Measurements from ENCODE around the gene NBAS. TPM values are rescaled to one million over a fixed set of nuclear protein-coding genes. Genes with fewer than 3 reads are reported as not detected.

The NBAS gene
- total and polyA plus RNA-seq, 2 donors (not counting 3 experiments of a cell fraction or from before 2014, with no cell fraction given): 29.4 to 43.0 TPM

DNA sequence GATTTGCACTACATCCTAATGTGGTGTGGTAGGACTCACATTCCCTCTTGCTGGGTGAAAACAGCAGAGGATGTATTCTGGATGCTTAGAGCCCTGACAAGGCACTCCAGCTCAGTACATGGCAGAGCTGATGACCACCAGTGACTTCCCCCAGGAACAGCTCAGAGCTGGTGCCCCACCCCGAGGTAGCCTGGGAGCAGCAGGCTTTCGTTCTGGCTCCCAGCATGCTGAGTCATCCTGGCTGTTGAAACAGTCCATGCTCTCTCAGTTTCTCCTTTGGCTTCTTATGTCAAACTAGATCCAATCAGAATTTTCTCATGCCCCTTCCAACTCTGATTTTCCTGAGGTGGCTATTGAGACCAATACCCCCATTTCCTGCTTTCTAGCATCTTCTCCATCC is 438.2 kb downstream of the NBAS start:
- H3K27me3 ChIP-seq (ENCODE audit: control insufficient read depth in 2 of 2, insufficient read depth in 2 of 2, low read length in 2 of 2): no peaks in the 10 kb centered on the region
- no peak overlapping the region for H3K9ac ChIP-seq (replicated peaks; ENCODE audit: extremely low read depth, insufficient read depth, low read length)
- H3K4me1 ChIP-seq (ENCODE audit: control insufficient read depth, extremely low read depth, insufficient read depth, low read length): no peaks in the 10 kb centered on the region
- H2AFZ ChIP-seq (ENCODE audit: low read depth, low read length): no peak overlapping the region
- no peak for TF ChIP-seq EZH2 (IDR thresholded peaks at IDR 0.05; ENCODE audit: borderline replicate concordance, low read depth, low read length, severe bottlenecking)
- TF ChIP-seq MYC (IDR thresholded peaks at IDR 0.05; ENCODE audit: low read depth, low read length): no peak
- TF ChIP-seq, protein P1, sequence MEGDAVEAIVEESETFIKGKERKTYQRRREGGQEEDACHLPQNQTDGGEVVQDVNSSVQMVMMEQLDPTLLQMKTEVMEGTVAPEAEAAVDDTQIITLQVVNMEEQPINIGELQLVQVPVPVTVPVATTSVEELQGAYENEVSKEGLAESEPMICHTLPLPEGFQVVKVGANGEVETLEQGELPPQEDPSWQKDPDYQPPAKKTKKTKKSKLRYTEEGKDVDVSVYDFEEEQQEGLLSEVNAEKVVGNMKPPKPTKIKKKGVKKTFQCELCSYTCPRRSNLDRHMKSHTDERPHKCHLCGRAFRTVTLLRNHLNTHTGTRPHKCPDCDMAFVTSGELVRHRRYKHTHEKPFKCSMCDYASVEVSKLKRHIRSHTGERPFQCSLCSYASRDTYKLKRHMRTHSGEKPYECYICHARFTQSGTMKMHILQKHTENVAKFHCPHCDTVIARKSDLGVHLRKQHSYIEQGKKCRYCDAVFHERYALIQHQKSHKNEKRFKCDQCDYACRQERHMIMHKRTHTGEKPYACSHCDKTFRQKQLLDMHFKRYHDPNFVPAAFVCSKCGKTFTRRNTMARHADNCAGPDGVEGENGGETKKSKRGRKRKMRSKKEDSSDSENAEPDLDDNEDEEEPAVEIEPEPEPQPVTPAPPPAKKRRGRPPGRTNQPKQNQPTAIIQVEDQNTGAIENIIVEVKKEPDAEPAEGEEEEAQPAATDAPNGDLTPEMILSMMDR (IDR thresholded peaks at IDR 0.05; ENCODE audit: extremely low read depth in 1 of 2, insufficient read depth in 1 of 2, low read depth in 1 of 2, low read length in 2 of 2): no peak
- TF ChIP-seq, protein P2, sequence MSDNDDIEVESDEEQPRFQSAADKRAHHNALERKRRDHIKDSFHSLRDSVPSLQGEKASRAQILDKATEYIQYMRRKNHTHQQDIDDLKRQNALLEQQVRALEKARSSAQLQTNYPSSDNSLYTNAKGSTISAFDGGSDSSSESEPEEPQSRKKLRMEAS (IDR thresholded peaks at IDR 0.05; ENCODE audit: insufficient read depth, insufficient read length): no peak
- no peak for TF ChIP-seq POLR2AphosphoS5 (IDR thresholded peaks at IDR 0.05; ENCODE audit: insufficient read depth, low read depth, low read length)
- TF ChIP-seq POLR2A (IDR thresholded peaks at IDR 0.05; ENCODE audit: low read depth, low read length): no peak
- no peak for TF ChIP-seq JUN (IDR thresholded peaks at IDR 0.05; ENCODE audit: borderline replicate concordance, insufficient read depth, insufficient read length, low read depth)
- TF ChIP-seq GATA2 (IDR thresholded peaks at IDR 0.05; ENCODE audit: insufficient read depth, insufficient read length, low read depth, low read length): no peak
- no peak for TF ChIP-seq FOS (IDR thresholded peaks at IDR 0.05; ENCODE audit: borderline replicate concordance, insufficient read depth, low read length)
- no peaks in the 10 kb centered on the region for H3K9me3 ChIP-seq (replicated peaks; ENCODE audit: control insufficient read depth, insufficient read depth, low read length)
- H3K4me3 ChIP-seq (replicated peaks in 1 of 3; ENCODE audit: insufficient read depth in 1 of 3, low read depth in 1 of 3, low read length in 3 of 3): no peak overlapping the region
- no peaks in the 10 kb centered on the region for H4K20me1 ChIP-seq (replicated peaks; ENCODE audit: control insufficient read depth, extremely low read depth, insufficient read depth, low read length)
- dilution Hi-C loops (cut with MboI; ENCODE audit: extremely low pct_ligation_motif_present, low sequenced_read_pairs): no loop called here
- ChIA-PET CTCF (no interaction called here), POLR2A (no interaction called here)
- DNase-seq (ENCODE audit: low read depth, low spot score) (no peak), FAIRE-seq (no peak)
- no peak overlapping the region for H3K27ac ChIP-seq (ENCODE audit: insufficient read depth, low read depth, low read length)
- no peaks in the 10 kb centered on the region for H3K79me2 ChIP-seq (ENCODE audit: control insufficient read depth, insufficient read depth, low read length)
- H3K4me2 ChIP-seq (ENCODE audit: insufficient read depth, low read length): no peak overlapping the region
- no peaks in the 10 kb centered on the region for H3K36me3 ChIP-seq (ENCODE audit: control insufficient read depth in 2 of 2, extremely low read depth in 1 of 2, insufficient read depth in 2 of 2, low read length in 2 of 2)
- BruUV-seq (replicated peaks): no TSS peak
- no peaks in the 10 kb centered on the region for H3K9me1 ChIP-seq (replicated peaks; ENCODE audit: control insufficient read depth, extremely low read depth, insufficient read depth, low read length)
- intact Hi-C loops (cut with micrococcal nuclease): no loop called here

Data from endothelial cell of umbilical vein (primary cell).